HCT116 (cell line): ENCODE measurements around the gene CBFB. TPM values are rescaled to one million over a fixed set of nuclear protein-coding genes. Genes with fewer than 3 reads are reported as not detected.

ENCODE experiments used
- ATAC-seq: fragments of 200-7000 bp; cut with Tn5 transposase; 2 replicates; pipeline ENCODE4 v1.9.1; 2020; ENCODE audit warnings: mild to moderate bottlenecking, moderate library complexity
- BruUV-seq: library from RNA; stranded (reverse); fragments of 400-500 nt; replicated peaks from 2 replicates; lab custom pipeline; 2021; lab: Mats Ljungman, UMichigan
- CTCF ChIA-PET: fragments of 300-600 bp; sonication (Branson Sonifier 250); formaldehyde crosslinking; loops from one replicate; lab custom pipeline; 2021; ENCODE audit warnings: antibody characterized with exemption; lab: Charles Lee
- POLR2A ChIA-PET: fragments of 300-600, 350-600 bp; sonication (Branson Sonifier 250); formaldehyde crosslinking; loops from one replicate; lab custom pipeline; 2021; ENCODE audit warnings: antibody characterized with exemption; lab: Charles Lee
- RAD21 ChIA-PET, 2 experiments: fragments of 300-600 bp; sonication (Branson Sonifier 250); formaldehyde crosslinking; loops; one replicate each; lab custom pipeline; 2023; ENCODE audit warnings: low total read pairs in 2 of 2; ENCODE audit not compliant: uncharacterized antibody in 2 of 2, unreplicated experiment in 2 of 2, low non-redundant PET in 1 of 2; lab: Charles Lee
- DNase-seq: peaks from one replicate; pipeline ENCODE4 v3.0.0-alpha.2; 2010; ENCODE audit warnings: low read depth, low spot score
- H2AFZ ChIP-seq: fragments of 200-600 bp; shearing (Covaris generic), sonication (generic); 2 replicates; pipeline ENCODE4 v1.6.1; 2017; ENCODE audit warnings: low read depth, mixed run types, mixed read lengths, antibody characterized with exemption, low read length; ENCODE audit not compliant: poor library complexity, severe bottlenecking
- H3K27ac ChIP-seq: 2 replicates; pipeline ENCODE4 v1.5.1; 2012; ENCODE audit warnings: low read depth, low read length
- H3K27me3 ChIP-seq: fragments of 200-600 bp; sonication (generic); 2 replicates; pipeline ENCODE4 v1.6.1; 2016; ENCODE audit warnings: mixed run types, low read length, mixed read lengths; ENCODE audit not compliant: insufficient read depth
- H3K36me3 ChIP-seq, 2 experiments: fragments of 200-500 bp in 1 of 2; fragments of 200-600 bp in 1 of 2; sonication (Bioruptor generic) in 1 of 2; sonication (generic) in 1 of 2; 2 replicates each; pipeline versions ENCODE4 v1.5.1 to v1.6.1; 2014 to 2016; ENCODE audit warnings: low read length in 2 of 2, inconsistent platforms in 1 of 2, mixed read lengths in 1 of 2, mixed run types in 1 of 2; ENCODE audit not compliant: insufficient read depth in 2 of 2, control insufficient read depth in 1 of 2
- H3K4me1 ChIP-seq, 2 experiments: fragments of 200-600 bp in 1 of 2; sonication (generic) in 1 of 2; 2 replicates each; pipeline versions ENCODE4 v1.5.1 to v1.6.1; 2012 to 2017; ENCODE audit warnings: low read length in 2 of 2, inconsistent platforms in 1 of 2, mild to moderate bottlenecking in 1 of 2, mixed read lengths in 1 of 2, mixed run types in 1 of 2, moderate library complexity in 1 of 2; ENCODE audit not compliant: insufficient read depth in 2 of 2, control insufficient read depth in 1 of 2
- H3K4me2 ChIP-seq: fragments of 200-600 bp; sonication (generic); 2 replicates; pipeline ENCODE4 v1.6.1; 2017; ENCODE audit warnings: mixed run types, low read length, mixed read lengths
- H3K4me3 ChIP-seq, 2 experiments: fragments of 200-600 bp in 1 of 2; sonication (generic) in 1 of 2; replicated peaks in 1 of 2; 2 replicates each; pipeline ENCODE4 v1.5.1; 2011 to 2016; ENCODE audit warnings: low read length in 2 of 2, control low read depth in 1 of 2, low read depth in 1 of 2, mild to moderate bottlenecking in 1 of 2, mixed read lengths in 1 of 2, mixed run types in 1 of 2
- H3K79me2 ChIP-seq: fragments of 200-600 bp; sonication (generic); 2 replicates; pipeline ENCODE4 v1.6.1; 2017; ENCODE audit warnings: mild to moderate bottlenecking, mixed run types, low read length, moderate library complexity, mixed read lengths; ENCODE audit not compliant: insufficient read depth
- H3K9ac ChIP-seq: fragments of 200-600 bp; sonication (generic); 2 replicates; pipeline ENCODE4 v1.6.1; 2016; ENCODE audit warnings: low read length, mixed read lengths
- H3K9me2 ChIP-seq: fragments of 200-600 bp; sonication (generic), shearing (Covaris generic); 2 replicates; pipeline ENCODE4 v1.6.1; 2017; ENCODE audit warnings: mixed run types, mild to moderate bottlenecking, moderate library complexity; ENCODE audit not compliant: insufficient read depth
- H3K9me3 ChIP-seq, 2 experiments: fragments of 200-500 bp in 1 of 2; fragments of 200-600 bp in 1 of 2; sonication (Bioruptor generic) in 1 of 2; sonication (generic) in 1 of 2; 2 replicates each; pipeline ENCODE4 v1.6.1; 2014 to 2017; ENCODE audit warnings: low read length in 2 of 2, mixed read lengths in 2 of 2, inconsistent platforms in 1 of 2, low read depth in 1 of 2, mild to moderate bottlenecking in 1 of 2, mixed run types in 1 of 2, moderate library complexity in 1 of 2; ENCODE audit not compliant: control insufficient read depth in 1 of 2, insufficient read depth in 1 of 2
- H4K20me1 ChIP-seq: fragments of 200-600 bp; sonication (generic), shearing (Covaris generic); 2 replicates; pipeline ENCODE4 v1.6.1; 2017; ENCODE audit warnings: mixed run types, mild to moderate bottlenecking, moderate library complexity; ENCODE audit not compliant: insufficient read depth
- CTCF ChIP-seq, 3 experiments: fragments of 200-600 bp in 1 of 3; sonication (generic) in 1 of 3; IDR thresholded peaks in 2 of 3; conservative IDR thresholded peaks in 1 of 3; 2 replicates each; pipeline ENCODE4 v1.5.1; 2012 to 2017; ENCODE audit warnings: low read depth in 2 of 3, low read length in 2 of 3, antibody characterized with exemption in 1 of 3, borderline replicate concordance in 1 of 3, control low read depth in 1 of 3, mild to moderate bottlenecking in 1 of 3, mixed read lengths in 1 of 3, mixed run types in 1 of 3, moderate library complexity in 1 of 3; ENCODE audit not compliant: insufficient read depth in 1 of 3
- EGR1 ChIP-seq: IDR thresholded peaks from 2 replicates; pipeline ENCODE4 v1.6.1; 2012; ENCODE audit warnings: low read depth
- ELF1 ChIP-seq: IDR thresholded peaks from 2 replicates; pipeline ENCODE4 v1.6.1; 2012; ENCODE audit warnings: low read depth, borderline replicate concordance
- EZH2 ChIP-seq: fragments of 200-600 bp; sonication (generic); IDR thresholded peaks from 2 replicates; pipeline ENCODE4 v1.6.1; 2017; ENCODE audit warnings: antibody characterized with exemption, mixed run types
- EZH2phosphoT487 ChIP-seq: fragments of 200-600 bp; IDR thresholded peaks from 2 replicates; pipeline ENCODE4 v1.6.1; 2018; ENCODE audit warnings: antibody characterized with exemption, borderline replicate concordance
- intact Hi-C: fragments of 100-400 bp; cut with micrococcal nuclease; formaldehyde crosslinking; loops from 2 replicates; pipeline ENCODE4 v1.10.0; 2022
- total RNA-seq: library from RNA; stranded (reverse); gene quantifications from one replicate; pipeline ENCODE4 v1.2.1, GENCODE V29; 2021; ENCODE audit not compliant: unreplicated experiment
- TF ChIP-seq, protein P1 (sequence below): IDR thresholded peaks from 2 replicates; pipeline ENCODE4 v1.6.1; 2011; ENCODE audit warnings: mild to moderate bottlenecking, low read length, moderate library complexity; ENCODE audit not compliant: insufficient replicate concordance; ENCODE audit errors: extremely low read depth
- TF ChIP-seq, protein P2 (sequence below): IDR thresholded peaks from 2 replicates; pipeline ENCODE4 v1.6.1; 2012

CBFB gene
- total RNA-seq, 1 experiment from 2014 or later, result 101 TPM

DNA sequence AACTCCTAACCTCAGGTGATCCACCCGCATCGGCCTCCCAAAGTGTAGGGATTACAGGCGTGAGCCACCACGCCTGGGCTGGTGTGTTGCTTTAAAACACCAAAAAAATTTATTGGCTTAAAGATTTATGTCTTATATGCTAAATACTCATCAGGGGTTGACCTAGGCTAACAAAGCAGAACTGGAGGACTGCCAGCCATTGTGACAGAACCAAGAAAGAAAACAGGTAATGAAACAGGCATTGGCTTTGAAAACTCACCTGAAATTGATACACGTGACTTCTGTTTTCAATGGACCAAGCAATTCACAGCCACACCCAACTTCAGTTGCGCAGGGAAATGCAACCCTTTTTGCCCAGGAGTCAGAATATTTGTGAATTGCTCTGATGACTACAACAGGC, 75.9 kb downstream of the CBFB start (continued):
- TF ChIP-seq, protein P1, sequence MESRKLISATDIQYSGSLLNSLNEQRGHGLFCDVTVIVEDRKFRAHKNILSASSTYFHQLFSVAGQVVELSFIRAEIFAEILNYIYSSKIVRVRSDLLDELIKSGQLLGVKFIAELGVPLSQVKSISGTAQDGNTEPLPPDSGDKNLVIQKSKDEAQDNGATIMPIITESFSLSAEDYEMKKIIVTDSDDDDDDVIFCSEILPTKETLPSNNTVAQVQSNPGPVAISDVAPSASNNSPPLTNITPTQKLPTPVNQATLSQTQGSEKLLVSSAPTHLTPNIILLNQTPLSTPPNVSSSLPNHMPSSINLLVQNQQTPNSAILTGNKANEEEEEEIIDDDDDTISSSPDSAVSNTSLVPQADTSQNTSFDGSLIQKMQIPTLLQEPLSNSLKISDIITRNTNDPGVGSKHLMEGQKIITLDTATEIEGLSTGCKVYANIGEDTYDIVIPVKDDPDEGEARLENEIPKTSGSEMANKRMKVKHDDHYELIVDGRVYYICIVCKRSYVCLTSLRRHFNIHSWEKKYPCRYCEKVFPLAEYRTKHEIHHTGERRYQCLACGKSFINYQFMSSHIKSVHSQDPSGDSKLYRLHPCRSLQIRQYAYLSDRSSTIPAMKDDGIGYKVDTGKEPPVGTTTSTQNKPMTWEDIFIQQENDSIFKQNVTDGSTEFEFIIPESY, result no peak
- TF ChIP-seq, protein P2, sequence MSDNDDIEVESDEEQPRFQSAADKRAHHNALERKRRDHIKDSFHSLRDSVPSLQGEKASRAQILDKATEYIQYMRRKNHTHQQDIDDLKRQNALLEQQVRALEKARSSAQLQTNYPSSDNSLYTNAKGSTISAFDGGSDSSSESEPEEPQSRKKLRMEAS, result no peak
- TF ChIP-seq ELF1, result no peak
- TF ChIP-seq EZH2phosphoT487, result no peak
- no peak for TF ChIP-seq EZH2

DNA sequence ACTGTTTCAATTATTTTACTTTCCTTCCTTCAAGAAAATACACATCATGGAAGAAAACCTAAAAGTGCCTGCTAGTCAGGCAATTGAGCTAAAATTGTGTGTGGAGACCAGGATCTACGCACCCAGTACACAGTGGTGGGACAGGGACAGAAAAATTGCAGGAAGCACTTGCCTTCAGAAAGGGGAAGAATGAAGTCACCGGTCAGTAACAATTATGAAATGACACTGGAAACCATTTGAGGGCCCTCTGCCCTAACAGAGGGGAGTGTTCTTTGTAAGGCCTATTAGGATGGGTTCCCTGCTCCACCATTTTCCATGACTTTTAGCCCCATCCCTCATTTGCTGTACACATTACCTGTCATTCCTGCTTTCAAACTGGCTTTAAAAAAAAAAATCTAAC, 76.3 kb downstream of the CBFB start:
- TF ChIP-seq, protein P2, result no peak
- TF ChIP-seq ELF1 (no peak), EGR1 (no peak), CTCF (IDR thresholded peaks at IDR 0.05 in 2 of 3, conservative IDR thresholded peaks at IDR 0.05 in 1 of 3; ENCODE audit: borderline replicate concordance in 1 of 3, insufficient read depth in 1 of 3, low read depth in 2 of 3, low read length in 2 of 3) (no peak)
- TF ChIP-seq, protein P1, result no peak
- Histone ChIP-seq H3K9me3 (no peaks in the 10 kb centered on the region), H3K9ac (no peak overlapping the region), H4K20me1 (peaks cover 5% of the 10 kb centered on the region; the same call in 1 of the 2 replicates), H3K9me2 (no peaks in the 10 kb centered on the region), H3K4me3 (no peak overlapping the region), H3K4me2 (no peak overlapping the region), H3K36me3 (peaks cover 2 to 4% of the 10 kb centered on the region in 2 experiments; a peak in 2 of 4 replicates), H3K27me3 (no peaks in the 10 kb centered on the region), H3K4me1 (peaks cover 3 to 14% of the 10 kb centered on the region in 2 experiments; a peak in 3 of 4 replicates), H2AFZ (no peak overlapping the region), H3K79me2 (peaks cover 5% of the 10 kb centered on the region), H3K27ac (no peak overlapping the region)
- ChIA-PET RAD21 (no interaction called here), CTCF (interaction anchor here (1.1 kb wide), 1 partner anchor 10 kb away, joined by 3 read pairs; no protein-coding TSS in a partner anchor), POLR2A (interaction anchor here (1.1 kb wide), 1 partner anchor 10 kb away, joined by 3 read pairs; no protein-coding TSS in a partner anchor)
- intact Hi-C loops, result loop anchor here (10.0 kb wide), 1 partner anchor 210 kb away; no protein-coding TSS in a partner anchor
- BruUV-seq, result no TSS peak
- DNase-seq (no peak), ATAC-seq (no peak)
